ENCODE measurements around the gene NALCN. TPM values are rescaled to one million over a fixed set of nuclear protein-coding genes. Genes with fewer than 3 reads are reported as not detected.

Gene NALCN
- total and polyA plus RNA-seq, 4 donors, result 0.11 to 0.64 (median 0.37) TPM

GRCh38 chr13:101170306-101170705 lies 246.0 kb downstream of the NALCN start:
- 85 to 89% methylated on average over 2 of the region's 2 CpGs for WGBS, 2 donors
- no peaks in the 10 kb centered on the region for H3K9me3 ChIP-seq (ENCODE audit: control insufficient read depth in 4 of 4, insufficient read depth in 3 of 4, low read length in 3 of 4)
- no peak overlapping the region for H3K27ac ChIP-seq (ENCODE audit: low read depth in 1 of 2, low read length in 1 of 2)

DNA sequence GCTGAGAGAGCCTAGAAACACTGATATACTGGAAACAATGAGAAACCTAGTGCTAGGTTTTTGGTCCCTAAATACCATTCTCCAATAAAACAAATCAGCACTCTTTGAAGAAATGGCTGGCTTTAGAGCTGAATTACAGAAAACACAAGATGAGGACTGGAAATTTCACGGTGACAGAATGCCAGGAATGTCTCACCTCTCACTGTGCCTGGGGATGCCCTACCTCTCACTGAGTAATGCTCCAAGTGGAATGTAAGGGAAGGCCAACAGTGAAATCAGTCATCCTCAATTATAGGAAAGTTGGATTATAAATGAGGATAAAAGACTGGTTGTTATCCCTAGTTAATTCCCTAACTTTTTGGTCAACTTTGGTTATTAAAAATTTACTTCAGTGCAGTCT lies 259.0 kb downstream of the NALCN start:
- peaks cover 0 to 30% (median 2%) of the 10 kb centered on the region in 3 donors for H3K27me3 ChIP-seq (ENCODE audit: control insufficient read depth in 3 of 3, insufficient read depth in 3 of 3, low read length in 2 of 3)
- no peaks in the 10 kb centered on the region for H3K9me3 ChIP-seq (ENCODE audit: control insufficient read depth in 4 of 4, insufficient read depth in 3 of 4, low read length in 3 of 4)
- no peak overlapping the region for H3K27ac ChIP-seq (ENCODE audit: low read depth in 1 of 2, low read length in 1 of 2)
- H3K4me1 ChIP-seq (ENCODE audit: control insufficient read depth in 5 of 5, insufficient read depth in 5 of 5, low read length in 5 of 5), result peaks cover 0 to 2% (median 0%) of the 10 kb centered on the region in 5 donors
- H3K9ac ChIP-seq (ENCODE audit: insufficient read depth in 1 of 2, low read length in 2 of 2), result no peak overlapping the region
- 13% methylated on average over 1 of the region's 1 CpG for WGBS, 2 donors
- H3K36me3 ChIP-seq (ENCODE audit: control insufficient read depth in 4 of 4, insufficient read depth in 4 of 4, low read length in 4 of 4), result no peaks in the 10 kb centered on the region
- no peak for ATAC-seq (ENCODE audit: insufficient read depth, low FRiP score)
- DNase-seq, result no peak
- H3K4me3 ChIP-seq, result no peak overlapping the region
- TF ChIP-seq, protein P1, sequence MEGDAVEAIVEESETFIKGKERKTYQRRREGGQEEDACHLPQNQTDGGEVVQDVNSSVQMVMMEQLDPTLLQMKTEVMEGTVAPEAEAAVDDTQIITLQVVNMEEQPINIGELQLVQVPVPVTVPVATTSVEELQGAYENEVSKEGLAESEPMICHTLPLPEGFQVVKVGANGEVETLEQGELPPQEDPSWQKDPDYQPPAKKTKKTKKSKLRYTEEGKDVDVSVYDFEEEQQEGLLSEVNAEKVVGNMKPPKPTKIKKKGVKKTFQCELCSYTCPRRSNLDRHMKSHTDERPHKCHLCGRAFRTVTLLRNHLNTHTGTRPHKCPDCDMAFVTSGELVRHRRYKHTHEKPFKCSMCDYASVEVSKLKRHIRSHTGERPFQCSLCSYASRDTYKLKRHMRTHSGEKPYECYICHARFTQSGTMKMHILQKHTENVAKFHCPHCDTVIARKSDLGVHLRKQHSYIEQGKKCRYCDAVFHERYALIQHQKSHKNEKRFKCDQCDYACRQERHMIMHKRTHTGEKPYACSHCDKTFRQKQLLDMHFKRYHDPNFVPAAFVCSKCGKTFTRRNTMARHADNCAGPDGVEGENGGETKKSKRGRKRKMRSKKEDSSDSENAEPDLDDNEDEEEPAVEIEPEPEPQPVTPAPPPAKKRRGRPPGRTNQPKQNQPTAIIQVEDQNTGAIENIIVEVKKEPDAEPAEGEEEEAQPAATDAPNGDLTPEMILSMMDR (IDR thresholded peaks at IDR 0.05; ENCODE audit: control extremely low read depth, extremely low read depth), result no peak

More at GRCh38 chr13:101170306-101170705, 246.0 kb downstream of the NALCN start:
- Histone ChIP-seq H3K9ac (ENCODE audit: insufficient read depth in 1 of 2, low read length in 2 of 2) (no peak overlapping the region), H3K36me3 (ENCODE audit: control insufficient read depth in 4 of 4, insufficient read depth in 4 of 4, low read length in 4 of 4) (no peaks in the 10 kb centered on the region), H3K4me1 (ENCODE audit: control insufficient read depth in 5 of 5, insufficient read depth in 5 of 5, low read length in 5 of 5) (no peaks in the 10 kb centered on the region), H3K4me3 (no peak overlapping the region), H3K27me3 (ENCODE audit: control insufficient read depth in 3 of 3, insufficient read depth in 3 of 3, low read length in 2 of 3) (no peaks in the 10 kb centered on the region)
- DNase-seq (no peak), ATAC-seq (ENCODE audit: insufficient read depth, low FRiP score) (no peak)
- TF ChIP-seq, protein P1 (IDR thresholded peaks at IDR 0.05; ENCODE audit: control extremely low read depth, extremely low read depth), result no peak

GRCh38 chr13:101155920-101156319 lies 260.4 kb downstream of the NALCN start:
- TF ChIP-seq, protein P1 (IDR thresholded peaks at IDR 0.05; ENCODE audit: control extremely low read depth, extremely low read depth), result no peak

DNA sequence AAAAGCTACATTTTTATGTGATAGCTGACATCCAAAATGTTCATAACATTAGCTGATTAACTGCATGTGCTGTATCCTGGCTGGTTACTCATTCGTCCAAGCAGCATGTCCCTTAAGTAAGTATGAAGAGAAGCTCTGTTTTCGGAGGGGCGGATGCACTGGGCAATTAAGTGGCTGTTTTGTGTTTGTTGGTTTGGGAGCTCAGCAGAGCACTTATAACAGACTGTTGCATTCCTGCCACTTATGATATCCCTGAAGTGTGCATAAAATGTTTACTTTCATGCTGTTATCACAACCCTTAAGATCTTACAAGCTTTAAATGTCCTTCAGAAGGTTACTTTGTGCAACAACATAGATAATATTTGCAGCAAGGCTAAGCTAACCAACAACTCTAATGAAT lies 264.1 kb downstream of the NALCN start:
- peaks cover 0 to 3% (median 0%) of the 10 kb centered on the region in 5 donors for H3K4me1 ChIP-seq (ENCODE audit: control insufficient read depth in 5 of 5, insufficient read depth in 5 of 5, low read length in 5 of 5)
- no peak overlapping the region for H3K4me3 ChIP-seq
- ATAC-seq (ENCODE audit: insufficient read depth, low FRiP score), result no peak
- no peak overlapping the region for H3K27ac ChIP-seq (ENCODE audit: low read depth in 1 of 2, low read length in 1 of 2)
- TF ChIP-seq, protein P1 (IDR thresholded peaks at IDR 0.05; ENCODE audit: control extremely low read depth, extremely low read depth), result no peak
- H3K36me3 ChIP-seq (ENCODE audit: control insufficient read depth in 4 of 4, insufficient read depth in 4 of 4, low read length in 4 of 4), result no peaks in the 10 kb centered on the region
- H3K9ac ChIP-seq (ENCODE audit: insufficient read depth in 1 of 2, low read length in 2 of 2), result no peak overlapping the region
- peak in 1 of 3 donors; percentile 4 for DNase-seq
- H3K27me3 ChIP-seq (ENCODE audit: control insufficient read depth in 3 of 3, insufficient read depth in 3 of 3, low read length in 2 of 3), result peaks cover 0 to 35% (median 6%) of the 10 kb centered on the region in 3 donors
- no peaks in the 10 kb centered on the region for H3K9me3 ChIP-seq (ENCODE audit: control insufficient read depth in 4 of 4, insufficient read depth in 3 of 4, low read length in 3 of 4)
- WGBS, 2 donors, result 59 to 66% methylated on average over 3 of the region's 3 CpGs

More at GRCh38 chr13:101155920-101156319, 260.4 kb downstream of the NALCN start:
- Histone ChIP-seq H3K36me3 (ENCODE audit: control insufficient read depth in 4 of 4, insufficient read depth in 4 of 4, low read length in 4 of 4) (no peaks in the 10 kb centered on the region), H3K4me1 (ENCODE audit: control insufficient read depth in 5 of 5, insufficient read depth in 5 of 5, low read length in 5 of 5) (peaks cover 0 to 3% (median 0%) of the 10 kb centered on the region in 5 donors), H3K9ac (ENCODE audit: insufficient read depth in 1 of 2, low read length in 2 of 2) (no peak overlapping the region), H3K27ac (ENCODE audit: low read depth in 1 of 2, low read length in 1 of 2) (no peak overlapping the region), H3K9me3 (ENCODE audit: control insufficient read depth in 4 of 4, insufficient read depth in 3 of 4, low read length in 3 of 4) (no peaks in the 10 kb centered on the region), H3K4me3 (no peak overlapping the region), H3K27me3 (ENCODE audit: control insufficient read depth in 3 of 3, insufficient read depth in 3 of 3, low read length in 2 of 3) (peaks cover 0 to 31% (median 2%) of the 10 kb centered on the region in 3 donors)
- WGBS, 2 donors, result 53 to 56% methylated on average over 2 of the region's 2 CpGs
- no peak for ATAC-seq (ENCODE audit: insufficient read depth, low FRiP score)
- no peak for DNase-seq

Measured in lung (tissue), 12 donors.